GM23338 (cell line): ENCODE data around the gene CTTNBP2. TPM values are rescaled to one million over a fixed set of nuclear protein-coding genes. Genes with fewer than 3 reads are reported as not detected.

Source experiments
- ATAC-seq: fragments of 200-7000 bp; cut with Tn5 transposase; 3 replicates; pipeline ENCODE4 v1.9.1; 2020
- DNase-seq: peaks from one replicate; pipeline ENCODE4 v3.0.0-alpha.2; 2015; ENCODE audit warnings: low spot score
- H2AFZ ChIP-seq: fragments of 200-600 bp; sonication (generic); 2 replicates; pipeline ENCODE4 v1.8.0; 2016; ENCODE audit warnings: antibody characterized with exemption, mild to moderate bottlenecking, moderate library complexity
- H3F3A ChIP-seq: fragments of 200-600 bp; sonication (generic); replicated peaks from 2 replicates; pipeline ENCODE4 v1.8.0; 2017; ENCODE audit warnings: antibody characterized with exemption, mixed run types, low read depth
- H3K27ac ChIP-seq: fragments of 200-600 bp; sonication (generic); 2 replicates; pipeline ENCODE4 v1.6.1; 2016; ENCODE audit warnings: low read depth
- H3K27me3 ChIP-seq: fragments of 200-600 bp; sonication (generic); 2 replicates; pipeline ENCODE4 v1.8.0; 2016; ENCODE audit warnings: mild to moderate bottlenecking, mixed run types, moderate library complexity; ENCODE audit not compliant: insufficient read depth
- H3K36me3 ChIP-seq: fragments of 200-600 bp; sonication (generic); 2 replicates; pipeline ENCODE4 v1.8.0; 2016; ENCODE audit warnings: mild to moderate bottlenecking; ENCODE audit not compliant: insufficient read depth
- H3K4me1 ChIP-seq: fragments of 200-600 bp; sonication (generic); 2 replicates; pipeline ENCODE4 v1.8.0; 2016; ENCODE audit warnings: mild to moderate bottlenecking, moderate library complexity; ENCODE audit not compliant: insufficient read depth
- H3K4me2 ChIP-seq: fragments of 200-600 bp; sonication (generic); 2 replicates; pipeline ENCODE4 v1.7.1; 2017; ENCODE audit warnings: mixed run types
- H3K4me3 ChIP-seq: fragments of 200-600 bp; sonication (generic); 2 replicates; pipeline ENCODE4 v1.6.1; 2016; ENCODE audit warnings: mixed run types
- H3K79me2 ChIP-seq: fragments of 200-600 bp; sonication (generic); replicated peaks from 2 replicates; pipeline ENCODE4 v1.8.0; 2017; ENCODE audit warnings: mild to moderate bottlenecking; ENCODE audit not compliant: insufficient read depth
- H3K9me2 ChIP-seq: fragments of 200-600 bp; sonication (generic); 2 replicates; pipeline ENCODE4 v1.8.0; 2017; ENCODE audit not compliant: insufficient read depth
- H4K20me1 ChIP-seq: fragments of 200-600 bp; sonication (generic); replicated peaks from 2 replicates; pipeline ENCODE4 v1.8.0; 2017; ENCODE audit warnings: mild to moderate bottlenecking; ENCODE audit not compliant: insufficient read depth
- H3K27ac Mint-ChIP-seq: 2 replicates; pipeline ENCODE4 v1.8.0; 2020; ENCODE audit warnings: inconsistent platforms, mild to moderate bottlenecking, moderate library complexity, mixed read lengths
- H3K27me3 Mint-ChIP-seq: 3 replicates; pipeline ENCODE4 v1.8.0; 2022; ENCODE audit warnings: low read depth, mild to moderate bottlenecking, moderate library complexity, mixed read lengths, inconsistent platforms; ENCODE audit not compliant: insufficient read depth, poor library complexity
- H3K36me3 Mint-ChIP-seq: 3 replicates; pipeline ENCODE4 v1.8.0; 2021; ENCODE audit warnings: low read depth, mild to moderate bottlenecking, inconsistent platforms, moderate library complexity, mixed read lengths
- H3K4me1 Mint-ChIP-seq: 3 replicates; pipeline ENCODE4 v1.8.0; 2020; ENCODE audit warnings: mild to moderate bottlenecking, inconsistent platforms, mixed read lengths
- H3K4me3 Mint-ChIP-seq: 3 replicates; pipeline ENCODE4 v1.8.0; 2021; ENCODE audit warnings: moderate library complexity, mild to moderate bottlenecking, inconsistent platforms, mixed read lengths
- H3K9me3 Mint-ChIP-seq: 3 replicates; pipeline ENCODE4 v1.8.0; 2020; ENCODE audit warnings: moderate library complexity, mild to moderate bottlenecking, inconsistent platforms, mixed read lengths
- EZH2 ChIP-seq: fragments of 200-600 bp; sonication (generic); IDR thresholded peaks from one replicate; pipeline ENCODE4 v1.8.0; 2017; ENCODE audit warnings: antibody characterized with exemption, mild to moderate bottlenecking, low read depth; ENCODE audit not compliant: unreplicated experiment
- EZH2phosphoT487 ChIP-seq: fragments of 200-600 bp; sonication (generic); IDR thresholded peaks from one replicate; pipeline ENCODE4 v1.8.1; 2018; ENCODE audit warnings: antibody characterized with exemption; ENCODE audit not compliant: unreplicated experiment
- JUNB ChIP-seq: IDR thresholded peaks from one replicate; pipeline ENCODE4 v1.6.1; 2016; ENCODE audit warnings: antibody characterized with exemption; ENCODE audit not compliant: unreplicated experiment
- POLR2AphosphoS5 ChIP-seq: IDR thresholded peaks from 2 replicates; pipeline ENCODE4 v1.6.1; 2016; ENCODE audit warnings: antibody characterized with exemption, low read depth
- polyA plus RNA-seq: library from polyadenylated mRNA; unstranded; fragments of >200 nt; fragmentation: Nextera tagmentation; extraction: Ambion mirVana; gene quantifications from 2 replicates; pipeline ENCODE4 v1.2.1, GENCODE V29; 2016
- total RNA-seq: library from RNA; depleted of rRNA; stranded (reverse); fragments of >200 nt; shearing (Covaris generic); gene quantifications from 2 replicates; pipeline ENCODE4 v1.2.3, GENCODE V29; 2014
- TF ChIP-seq, protein P1 (sequence below): IDR thresholded peaks from 2 replicates; pipeline ENCODE4 v1.6.1; 2016; ENCODE audit warnings: antibody characterized with exemption
- TF ChIP-seq, protein P2 (sequence below): fragments of 250-450 bp; sonication (Bioruptor Pico); IDR thresholded peaks from 2 replicates; pipeline ENCODE4 v1.5.0; 2020; ENCODE audit warnings: mild to moderate bottlenecking, moderate library complexity
- TF ChIP-seq, protein P3 (sequence below), 2 experiments: fragments of 200-600 bp in 1 of 2; sonication (generic) in 1 of 2; conservative IDR thresholded peaks; 2 replicates each; pipeline versions ENCODE4 v1.5.1 to v1.6.1; 2016 to 2017; ENCODE audit warnings: antibody characterized with exemption in 2 of 2, low read depth in 2 of 2, mild to moderate bottlenecking in 2 of 2, moderate library complexity in 1 of 2

The CTTNBP2 gene
- total and polyA plus RNA-seq, 2 experiments from 2014 or later = 26.8 to 30.7 TPM

DNA sequence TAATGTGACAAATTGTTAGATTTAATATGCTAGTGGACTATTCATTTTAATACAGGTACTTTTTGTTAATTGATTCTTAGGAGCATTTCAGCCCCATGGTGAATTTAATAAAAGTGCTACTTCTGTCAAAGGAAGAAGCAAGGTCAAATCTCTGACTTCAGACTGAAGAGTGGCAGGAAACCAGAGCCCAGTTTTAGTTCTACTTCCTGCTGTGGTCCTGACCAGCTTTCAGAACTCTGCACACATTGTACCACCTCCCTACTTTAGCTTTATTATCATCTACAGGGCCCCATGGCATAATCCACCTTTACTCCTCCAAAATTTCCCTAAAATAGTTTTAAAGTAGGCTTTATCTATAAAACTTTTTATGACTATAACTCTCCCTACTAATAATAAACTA, 33.7 kb downstream of the CTTNBP2 start:
- TF ChIP-seq, protein P1, sequence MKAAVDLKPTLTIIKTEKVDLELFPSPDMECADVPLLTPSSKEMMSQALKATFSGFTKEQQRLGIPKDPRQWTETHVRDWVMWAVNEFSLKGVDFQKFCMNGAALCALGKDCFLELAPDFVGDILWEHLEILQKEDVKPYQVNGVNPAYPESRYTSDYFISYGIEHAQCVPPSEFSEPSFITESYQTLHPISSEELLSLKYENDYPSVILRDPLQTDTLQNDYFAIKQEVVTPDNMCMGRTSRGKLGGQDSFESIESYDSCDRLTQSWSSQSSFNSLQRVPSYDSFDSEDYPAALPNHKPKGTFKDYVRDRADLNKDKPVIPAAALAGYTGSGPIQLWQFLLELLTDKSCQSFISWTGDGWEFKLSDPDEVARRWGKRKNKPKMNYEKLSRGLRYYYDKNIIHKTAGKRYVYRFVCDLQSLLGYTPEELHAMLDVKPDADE = no peak
- no peak for TF ChIP-seq EZH2phosphoT487
- TF ChIP-seq POLR2AphosphoS5 = no peak
- TF ChIP-seq, protein P2, sequence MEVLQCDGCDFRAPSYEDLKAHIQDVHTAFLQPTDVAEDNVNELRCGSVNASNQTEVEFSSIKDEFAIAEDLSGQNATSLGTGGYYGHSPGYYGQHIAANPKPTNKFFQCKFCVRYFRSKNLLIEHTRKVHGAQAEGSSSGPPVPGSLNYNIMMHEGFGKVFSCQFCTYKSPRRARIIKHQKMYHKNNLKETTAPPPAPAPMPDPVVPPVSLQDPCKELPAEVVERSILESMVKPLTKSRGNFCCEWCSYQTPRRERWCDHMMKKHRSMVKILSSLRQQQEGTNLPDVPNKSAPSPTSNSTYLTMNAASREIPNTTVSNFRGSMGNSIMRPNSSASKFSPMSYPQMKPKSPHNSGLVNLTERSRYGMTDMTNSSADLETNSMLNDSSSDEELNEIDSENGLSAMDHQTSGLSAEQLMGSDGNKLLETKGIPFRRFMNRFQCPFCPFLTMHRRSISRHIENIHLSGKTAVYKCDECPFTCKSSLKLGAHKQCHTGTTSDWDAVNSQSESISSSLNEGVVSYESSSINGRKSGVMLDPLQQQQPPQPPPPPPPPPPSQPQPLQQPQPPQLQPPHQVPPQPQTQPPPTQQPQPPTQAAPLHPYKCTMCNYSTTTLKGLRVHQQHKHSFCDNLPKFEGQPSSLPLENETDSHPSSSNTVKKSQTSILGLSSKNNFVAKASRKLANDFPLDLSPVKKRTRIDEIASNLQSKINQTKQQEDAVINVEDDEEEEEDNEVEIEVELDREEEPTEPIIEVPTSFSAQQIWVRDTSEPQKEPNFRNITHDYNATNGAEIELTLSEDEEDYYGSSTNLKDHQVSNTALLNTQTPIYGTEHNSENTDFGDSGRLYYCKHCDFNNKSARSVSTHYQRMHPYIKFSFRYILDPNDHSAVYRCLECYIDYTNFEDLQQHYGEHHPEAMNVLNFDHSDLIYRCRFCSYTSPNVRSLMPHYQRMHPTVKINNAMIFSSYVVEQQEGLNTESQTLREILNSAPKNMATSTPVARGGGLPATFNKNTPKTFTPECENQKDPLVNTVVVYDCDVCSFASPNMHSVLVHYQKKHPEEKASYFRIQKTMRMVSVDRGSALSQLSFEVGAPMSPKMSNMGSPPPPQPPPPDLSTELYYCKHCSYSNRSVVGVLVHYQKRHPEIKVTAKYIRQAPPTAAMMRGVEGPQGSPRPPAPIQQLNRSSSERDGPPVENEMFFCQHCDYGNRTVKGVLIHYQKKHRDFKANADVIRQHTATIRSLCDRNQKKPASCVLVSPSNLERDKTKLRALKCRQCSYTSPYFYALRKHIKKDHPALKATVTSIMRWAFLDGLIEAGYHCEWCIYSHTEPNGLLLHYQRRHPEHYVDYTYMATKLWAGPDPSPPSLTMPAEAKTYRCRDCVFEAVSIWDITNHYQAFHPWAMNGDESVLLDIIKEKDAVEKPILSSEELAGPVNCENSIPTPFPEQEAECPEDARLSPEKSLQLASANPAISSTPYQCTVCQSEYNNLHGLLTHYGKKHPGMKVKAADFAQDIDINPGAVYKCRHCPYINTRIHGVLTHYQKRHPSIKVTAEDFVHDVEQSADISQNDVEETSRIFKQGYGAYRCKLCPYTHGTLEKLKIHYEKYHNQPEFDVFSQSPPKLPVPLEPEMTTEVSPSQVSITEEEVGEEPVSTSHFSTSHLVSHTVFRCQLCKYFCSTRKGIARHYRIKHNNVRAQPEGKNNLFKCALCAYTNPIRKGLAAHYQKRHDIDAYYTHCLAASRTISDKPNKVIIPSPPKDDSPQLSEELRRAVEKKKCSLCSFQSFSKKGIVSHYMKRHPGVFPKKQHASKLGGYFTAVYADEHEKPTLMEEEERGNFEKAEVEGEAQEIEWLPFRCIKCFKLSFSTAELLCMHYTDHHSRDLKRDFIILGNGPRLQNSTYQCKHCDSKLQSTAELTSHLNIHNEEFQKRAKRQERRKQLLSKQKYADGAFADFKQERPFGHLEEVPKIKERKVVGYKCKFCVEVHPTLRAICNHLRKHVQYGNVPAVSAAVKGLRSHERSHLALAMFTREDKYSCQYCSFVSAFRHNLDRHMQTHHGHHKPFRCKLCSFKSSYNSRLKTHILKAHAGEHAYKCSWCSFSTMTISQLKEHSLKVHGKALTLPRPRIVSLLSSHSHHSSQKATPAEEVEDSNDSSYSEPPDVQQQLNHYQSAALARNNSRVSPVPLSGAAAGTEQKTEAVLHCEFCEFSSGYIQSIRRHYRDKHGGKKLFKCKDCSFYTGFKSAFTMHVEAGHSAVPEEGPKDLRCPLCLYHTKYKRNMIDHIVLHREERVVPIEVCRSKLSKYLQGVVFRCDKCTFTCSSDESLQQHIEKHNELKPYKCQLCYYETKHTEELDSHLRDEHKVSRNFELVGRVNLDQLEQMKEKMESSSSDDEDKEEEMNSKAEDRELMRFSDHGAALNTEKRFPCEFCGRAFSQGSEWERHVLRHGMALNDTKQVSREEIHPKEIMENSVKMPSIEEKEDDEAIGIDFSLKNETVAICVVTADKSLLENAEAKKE = no peak
- TF ChIP-seq, protein P3, sequence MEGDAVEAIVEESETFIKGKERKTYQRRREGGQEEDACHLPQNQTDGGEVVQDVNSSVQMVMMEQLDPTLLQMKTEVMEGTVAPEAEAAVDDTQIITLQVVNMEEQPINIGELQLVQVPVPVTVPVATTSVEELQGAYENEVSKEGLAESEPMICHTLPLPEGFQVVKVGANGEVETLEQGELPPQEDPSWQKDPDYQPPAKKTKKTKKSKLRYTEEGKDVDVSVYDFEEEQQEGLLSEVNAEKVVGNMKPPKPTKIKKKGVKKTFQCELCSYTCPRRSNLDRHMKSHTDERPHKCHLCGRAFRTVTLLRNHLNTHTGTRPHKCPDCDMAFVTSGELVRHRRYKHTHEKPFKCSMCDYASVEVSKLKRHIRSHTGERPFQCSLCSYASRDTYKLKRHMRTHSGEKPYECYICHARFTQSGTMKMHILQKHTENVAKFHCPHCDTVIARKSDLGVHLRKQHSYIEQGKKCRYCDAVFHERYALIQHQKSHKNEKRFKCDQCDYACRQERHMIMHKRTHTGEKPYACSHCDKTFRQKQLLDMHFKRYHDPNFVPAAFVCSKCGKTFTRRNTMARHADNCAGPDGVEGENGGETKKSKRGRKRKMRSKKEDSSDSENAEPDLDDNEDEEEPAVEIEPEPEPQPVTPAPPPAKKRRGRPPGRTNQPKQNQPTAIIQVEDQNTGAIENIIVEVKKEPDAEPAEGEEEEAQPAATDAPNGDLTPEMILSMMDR (conservative IDR thresholded peaks at IDR 0.05; ENCODE audit: low read depth in 2 of 2) = no peak
- TF ChIP-seq EZH2 = no peak
- no peak for TF ChIP-seq JUNB
- H4K20me1 ChIP-seq = no peaks in the 10 kb centered on the region
- Mint-ChIP-seq H3K4me3 (no peak overlapping the region), H3K9me3 (no peaks in the 10 kb centered on the region), H3K27me3 (peaks cover 6% of the 10 kb centered on the region), H3K27ac (no peak overlapping the region), H3K4me1 (peaks cover 39% of the 10 kb centered on the region), H3K36me3 (peaks cover 27% of the 10 kb centered on the region)
- no peak overlapping the region for H2AFZ ChIP-seq
- peaks cover 15% of the 10 kb centered on the region for H3K4me1 ChIP-seq
- H3K36me3 ChIP-seq = no peaks in the 10 kb centered on the region
- no peak overlapping the region for H3K27ac ChIP-seq
- no peak overlapping the region for H3K4me3 ChIP-seq
- H3F3A ChIP-seq = no peaks in the 10 kb centered on the region
- H3K27me3 ChIP-seq = no peaks in the 10 kb centered on the region
- no peaks in the 10 kb centered on the region for H3K9me2 ChIP-seq
- H3K79me2 ChIP-seq = peaks cover 34% of the 10 kb centered on the region
- no peak overlapping the region for H3K4me2 ChIP-seq
- ATAC-seq (no peak), DNase-seq (no peak)
